Effector CD4-positive, alpha-beta T cell (primary cell): ENCODE measurements around the gene MAGEH1.

ENCODE experiments used
- DNase-seq: peaks from one replicate; pipeline ENCODE4 v3.0.0-alpha.2; 2020

The MAGEH1 gene

DNA sequence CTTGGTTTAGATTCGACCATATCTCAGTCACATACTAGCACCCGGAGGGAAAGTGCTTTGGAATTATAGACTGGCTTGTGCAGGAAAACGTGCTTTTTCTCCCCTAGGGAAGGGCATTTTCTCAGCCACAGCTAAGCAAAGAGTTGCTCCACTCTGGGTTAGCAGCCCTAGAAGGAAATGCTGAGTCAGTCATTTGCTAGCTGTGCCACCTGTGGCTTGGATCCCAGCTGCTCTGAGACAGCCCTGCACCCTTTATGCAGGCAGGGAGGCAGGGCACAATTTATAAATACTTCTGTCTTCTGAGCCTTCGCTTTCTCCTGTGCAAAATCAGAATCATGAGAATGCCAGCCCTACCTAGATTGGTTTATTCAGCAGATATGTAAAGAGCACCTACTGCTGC is 39.0 kb downstream of the MAGEH1 start:
- no peak for DNase-seq
